Small intestine (tissue), 7 donors: ENCODE results near the gene LTBP4. TPM values are rescaled to one million over a fixed set of nuclear protein-coding genes. Genes with fewer than 3 reads are reported as not detected.

Experiments used
- DNase-seq, 2 donors: peaks; one replicate each; pipeline versions ENCODE4 v3.0.0 to v3.0.0-alpha.2; 2013
- FAIRE-seq: peaks from 2 replicates; lab custom pipeline; 2012; peaks lifted over from hg19 to GRCh38; lab: Jason Lieb, UNC
- H3K27ac ChIP-seq, 3 donors: one replicate each; pipeline ENCODE4 v1.5.1; 2013; ENCODE audit warnings: low read length in 2 of 3, mild to moderate bottlenecking in 2 of 3, control low read depth in 1 of 3, inconsistent platforms in 1 of 3, low read depth in 1 of 3, moderate library complexity in 1 of 3
- H3K27me3 ChIP-seq, 3 donors: one replicate each; pipeline ENCODE4 v1.6.1; 2013; ENCODE audit warnings: low read length in 3 of 3, inconsistent platforms in 1 of 3; ENCODE audit not compliant: control insufficient read depth in 3 of 3, insufficient read depth in 3 of 3
- H3K36me3 ChIP-seq, 3 donors: one replicate each; pipeline ENCODE4 v1.6.1; 2013; ENCODE audit warnings: low read length in 3 of 3, inconsistent platforms in 1 of 3, low read depth in 1 of 3, mild to moderate bottlenecking in 1 of 3, moderate library complexity in 1 of 3; ENCODE audit not compliant: control insufficient read depth in 3 of 3, insufficient read depth in 2 of 3
- H3K4me1 ChIP-seq, 3 donors: one replicate each; pipeline ENCODE4 v1.6.1; 2013; ENCODE audit warnings: low read length in 2 of 3, inconsistent platforms in 1 of 3, low read depth in 1 of 3, mild to moderate bottlenecking in 1 of 3, moderate library complexity in 1 of 3; ENCODE audit not compliant: control insufficient read depth in 3 of 3, insufficient read depth in 2 of 3
- H3K4me3 ChIP-seq, 3 donors: one replicate each; pipeline ENCODE4 v1.5.1; 2013; ENCODE audit warnings: low read length in 3 of 3, control low read depth in 1 of 3, inconsistent platforms in 1 of 3, low read depth in 1 of 3, mild to moderate bottlenecking in 1 of 3, moderate library complexity in 1 of 3
- H3K9me3 ChIP-seq, 2 donors: one replicate each; pipeline ENCODE4 v1.6.1; 2013; ENCODE audit warnings: low read depth in 1 of 2, low read length in 1 of 2; ENCODE audit not compliant: control insufficient read depth in 2 of 2, insufficient read depth in 1 of 2
- WGBS, 3 donors: extraction: QIAGEN DNeasy Blood & Tissue Kit; methylation state at CpG; one replicate each; pipeline ENCODE4 v1.1.7; 2013; 5-methylcytosine and 5-hydroxymethylcytosine counted together
- polyA plus RNA-seq, 4 donors: library from polyadenylated mRNA; stranded (reverse) in 3 of 4; unstranded in 1 of 4; fragments of 200-250 nt in 3 of 4; fragments of 120-200 nt in 1 of 4; gene quantifications; one replicate each; pipeline versions ENCODE4 v1.2.1 to v1.2.3, GENCODE V29; 2013
- donor health status: healthy with polysubstance abuse.
- donor health status: control.
- donor health status: control.
- donor health status: Bipolar disorder and iron deficiency.
- donor health status: healthy.

Gene LTBP4
- polyA plus RNA-seq, 4 donors: 63.3 to 222 (median 116) TPM

DNA sequence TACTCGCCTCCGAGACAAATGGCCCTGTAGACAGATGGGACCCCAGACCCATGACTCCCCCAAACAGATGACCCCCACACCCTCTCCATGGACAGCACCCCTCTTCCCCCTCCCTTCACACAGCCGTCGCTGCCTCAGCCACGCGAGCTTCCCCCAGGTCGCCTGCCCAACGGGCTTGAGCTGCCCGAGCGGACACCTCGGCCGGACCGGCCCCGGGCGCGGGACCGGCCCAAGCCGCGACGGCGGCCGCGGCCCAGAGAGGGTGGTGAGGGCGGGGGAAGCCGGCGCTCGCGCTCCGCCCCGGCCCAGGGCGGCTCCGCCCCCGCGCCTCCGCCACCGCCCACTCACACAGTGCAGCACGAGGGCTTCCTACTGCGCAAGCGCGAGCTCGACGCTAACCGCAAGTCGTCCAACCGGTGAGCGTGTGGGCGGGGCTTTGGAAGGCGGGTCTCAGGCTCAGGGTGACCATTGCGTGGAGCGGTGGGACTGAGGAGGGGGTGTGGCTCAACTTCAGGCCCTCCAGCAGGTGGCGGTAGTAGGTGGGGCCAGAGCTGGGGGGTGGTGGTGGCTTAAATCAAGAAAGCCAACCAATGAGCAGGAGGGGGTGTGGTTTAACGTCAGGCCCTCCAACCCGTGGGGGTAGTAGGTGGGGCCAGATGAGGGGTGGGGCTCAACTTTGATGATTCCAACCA is 30.7 kb upstream of the LTBP4 start:
- H3K4me3 ChIP-seq: peak overlapping the region in 1 of 3 donors; percentile 27
- H3K36me3 ChIP-seq: no peaks in the 10 kb centered on the region
- 1 to 2% (median 1%) methylated on average over 51 to 53 of the region's 53 CpGs for WGBS, 3 donors
- peak; percentile 99 for DNase-seq
- peaks cover 0 to 4% (median 3%) of the 10 kb centered on the region in 3 donors for H3K4me1 ChIP-seq
- H3K27me3 ChIP-seq: peaks cover 9 to 41% (median 11%) of the 10 kb centered on the region in 3 donors
- H3K9me3 ChIP-seq: peaks cover 0 to 2% of the 10 kb centered on the region in 2 donors
- peak overlapping the region in 1 of 3 donors; percentile 62 for H3K27ac ChIP-seq
- FAIRE-seq: no peak

DNA sequence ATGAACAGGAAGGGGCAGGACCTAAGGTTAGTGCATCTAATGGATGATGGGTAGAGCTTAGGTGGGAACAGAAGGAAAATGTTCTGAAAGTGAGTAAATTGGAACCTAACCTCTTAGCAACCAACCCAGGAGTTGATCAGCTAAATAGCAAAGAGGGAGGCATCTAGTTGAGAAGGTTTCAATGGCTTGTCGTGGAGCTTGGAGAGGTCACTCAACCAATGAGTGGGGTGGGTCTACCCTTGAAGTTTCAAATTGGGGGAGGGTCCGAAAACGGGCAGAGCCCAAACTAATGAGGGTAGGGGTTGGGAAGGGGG is 30.2 kb upstream of the LTBP4 start:
- peaks cover 0 to 2% of the 10 kb centered on the region in 2 donors for H3K9me3 ChIP-seq
- no peak overlapping the region for H3K27ac ChIP-seq
- peaks cover 0 to 5% (median 5%) of the 10 kb centered on the region in 3 donors for H3K4me1 ChIP-seq
- DNase-seq (no peak), FAIRE-seq (no peak)
- WGBS, 3 donors: 26 to 37% (median 36%) methylated on average over 3 of the region's 3 CpGs
- no peaks in the 10 kb centered on the region for H3K36me3 ChIP-seq
- no peak overlapping the region for H3K4me3 ChIP-seq
- peaks cover 6 to 38% (median 11%) of the 10 kb centered on the region in 3 donors for H3K27me3 ChIP-seq

DNA sequence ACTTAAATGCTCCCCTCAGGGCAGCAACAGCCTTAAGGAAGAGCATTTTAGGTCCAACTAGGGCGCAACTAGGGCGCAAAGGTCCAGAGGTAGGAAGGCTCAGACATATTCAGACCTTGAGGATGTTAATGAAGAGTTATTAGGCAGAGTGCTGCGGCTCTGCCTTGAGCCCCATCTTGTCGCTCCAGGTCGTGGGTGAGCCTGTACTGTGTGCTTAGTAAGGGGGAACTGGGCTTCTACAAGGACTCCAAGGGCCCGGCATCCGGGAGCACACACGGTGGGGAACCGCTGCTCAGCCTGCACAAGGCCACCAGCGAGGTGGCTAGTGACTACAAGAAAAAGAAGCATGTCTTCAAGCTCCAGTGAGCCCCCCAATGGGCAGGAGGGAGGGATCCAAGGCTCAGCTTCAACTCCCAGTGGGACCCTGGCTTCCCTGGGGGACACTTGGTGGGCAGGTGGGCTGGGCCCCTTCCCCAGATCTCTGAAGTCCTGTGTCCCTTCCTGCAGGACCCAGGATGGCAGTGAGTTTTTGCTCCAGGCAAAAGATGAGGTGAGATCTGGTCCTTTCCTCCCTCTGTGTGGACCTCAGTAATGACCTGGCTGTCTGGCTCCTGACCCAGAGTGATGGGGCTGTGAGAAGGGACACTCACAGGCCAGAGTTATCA is 29.2 kb upstream of the LTBP4 start:
- no peak overlapping the region for H3K4me3 ChIP-seq
- H3K36me3 ChIP-seq: no peaks in the 10 kb centered on the region
- H3K27ac ChIP-seq: no peak overlapping the region
- no peak for DNase-seq
- 83 to 86% (median 85%) methylated on average over 10 of the region's 10 CpGs for WGBS, 3 donors
- peaks cover 6 to 31% (median 11%) of the 10 kb centered on the region in 3 donors for H3K27me3 ChIP-seq
- FAIRE-seq: no peak
- peaks cover 0 to 7% (median 5%) of the 10 kb centered on the region in 3 donors for H3K4me1 ChIP-seq
- H3K9me3 ChIP-seq: peaks cover 0 to 2% of the 10 kb centered on the region in 2 donors

DNA sequence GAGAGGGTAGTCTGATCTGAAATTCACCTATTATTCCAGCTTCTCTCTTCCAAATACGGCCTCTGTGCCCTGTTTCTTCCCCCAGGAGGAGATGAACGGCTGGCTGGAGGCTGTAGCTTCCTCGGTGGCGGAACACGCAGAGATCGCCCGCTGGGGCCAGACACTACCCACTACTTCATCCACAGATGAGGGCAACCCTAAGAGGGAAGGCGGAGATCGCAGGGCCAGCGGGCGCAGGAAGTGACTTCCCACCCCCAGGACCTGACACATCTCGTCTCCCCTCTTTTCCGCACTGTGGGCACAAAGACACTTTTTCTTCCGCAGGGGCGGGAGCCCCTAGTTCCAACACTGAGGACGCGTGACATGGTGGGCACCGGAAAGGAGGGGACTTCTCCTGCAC is 25.8 kb upstream of the LTBP4 start:
- FAIRE-seq: no peak

DNA sequence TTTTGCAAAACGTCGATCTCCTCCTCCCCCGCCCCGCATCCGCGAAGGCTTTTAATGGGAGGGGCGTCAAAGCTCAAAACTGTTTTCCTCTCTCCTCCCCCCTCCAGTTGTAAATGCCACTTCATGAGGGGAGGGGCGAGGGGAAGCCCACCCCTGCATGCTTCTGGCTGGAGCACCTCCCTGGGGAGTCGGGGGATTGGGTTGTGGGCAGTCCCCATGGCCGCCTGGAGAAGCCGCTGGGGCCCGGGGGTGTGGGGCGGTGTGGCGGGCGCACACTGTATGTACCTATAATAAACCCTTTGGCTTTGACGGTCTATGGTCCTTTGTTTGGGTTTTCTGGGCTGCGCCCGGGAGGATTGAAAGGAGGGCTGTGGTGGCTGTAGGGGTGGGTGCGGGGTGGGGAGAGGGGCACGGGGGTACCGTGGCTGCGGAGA is 25.0 kb upstream of the LTBP4 start:
- FAIRE-seq: no peak

More for the DNA sequence above, 25.8 kb upstream of the LTBP4 start:
- no peak for DNase-seq
- Histone ChIP-seq H3K27ac (no peak overlapping the region), H3K9me3 (no peaks in the 10 kb centered on the region), H3K4me1 (peaks cover 0 to 5% (median 5%) of the 10 kb centered on the region in 3 donors), H3K36me3 (peaks cover 0 to 12% (median 2%) of the 10 kb centered on the region in 3 donors), H3K4me3 (no peak overlapping the region), H3K27me3 (peaks cover 0 to 5% (median 0%) of the 10 kb centered on the region in 3 donors)
- WGBS, 3 donors: 77 to 91% (median 85%) methylated on average over 18 of the region's 18 CpGs

DNA sequence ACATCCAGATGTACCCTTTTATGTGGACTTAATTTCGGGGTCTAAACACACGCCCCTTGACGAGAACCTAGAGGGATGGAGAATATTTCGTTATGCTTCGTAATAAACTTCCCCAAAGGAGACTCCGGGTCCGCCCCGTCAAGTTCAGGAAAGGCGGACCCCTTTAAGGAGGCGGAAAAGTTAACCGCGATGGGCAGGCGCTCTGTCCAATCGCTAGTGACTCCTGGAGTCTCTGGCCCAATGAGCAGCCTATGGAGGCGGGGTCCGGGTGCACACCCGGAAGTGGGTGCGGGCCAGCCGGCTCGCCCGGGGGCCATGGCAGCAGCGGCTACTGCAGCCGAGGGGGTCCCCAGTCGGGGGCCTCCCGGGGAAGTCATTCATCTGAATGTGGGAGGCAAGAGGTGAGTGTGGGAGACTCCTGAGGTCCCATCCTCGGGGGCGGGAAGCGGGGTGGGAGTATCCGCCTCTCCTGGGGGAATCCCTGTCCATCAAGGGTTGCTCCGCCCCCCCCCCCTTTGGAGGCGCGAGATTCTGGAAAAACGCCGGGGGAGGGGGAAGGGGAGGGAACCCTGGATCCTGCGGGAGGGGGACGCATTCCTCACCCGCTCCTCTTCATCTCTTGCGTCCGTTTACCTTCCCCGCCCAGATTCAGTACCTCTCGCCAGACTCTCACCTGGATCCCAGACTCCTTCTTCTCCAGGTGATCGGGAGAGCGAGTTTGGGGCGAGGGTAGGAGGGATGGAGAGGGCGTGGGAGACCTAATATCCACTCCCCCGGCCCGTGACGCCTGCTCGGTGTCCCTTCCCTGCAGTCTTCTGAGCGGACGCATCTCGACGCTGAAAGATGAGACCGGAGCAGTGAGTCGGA is 24.4 kb upstream of the LTBP4 start, which contains the start of gene SHKBP1:
Gene SHKBP1, plus strand, starts transcription at position 289 of the 867 bp plus-strand sequence. Its CDS starts 27 bp downstream, at position 316.
- Histone ChIP-seq H3K36me3 (peaks cover 4 to 20% (median 9%) of the 10 kb centered on the region in 3 donors), H3K27ac (peak within 1 kb of the TSS in 1 of 3 donors; percentile 55), H3K4me1 (peaks cover 0 to 5% (median 5%) of the 10 kb centered on the region in 3 donors), H3K4me3 (peak within 1 kb of the TSS; percentile 65 to 91 (median 71)), H3K9me3 (no peaks in the 10 kb centered on the region), H3K27me3 (peaks cover 0 to 5% (median 0%) of the 10 kb centered on the region in 3 donors)
- no peak for FAIRE-seq
- 1% methylated on average over 43 to 51 of the region's 55 CpGs for WGBS, 3 donors
- peak; percentile 96 to 97 for DNase-seq

More for the DNA sequence above, 25.0 kb upstream of the LTBP4 start:
- Histone ChIP-seq H3K4me3 (peak overlapping the region; percentile 26 to 91 (median 71)), H3K27ac (no peak overlapping the region), H3K36me3 (peaks cover 4 to 16% (median 5%) of the 10 kb centered on the region in 3 donors), H3K27me3 (peaks cover 0 to 5% (median 0%) of the 10 kb centered on the region in 3 donors), H3K4me1 (peaks cover 0 to 5% (median 5%) of the 10 kb centered on the region in 3 donors), H3K9me3 (no peaks in the 10 kb centered on the region)
- peak in 1 of 2 donors; percentile 25 for DNase-seq
- 2 to 9% (median 8%) methylated on average over 21 to 22 of the region's 22 CpGs for WGBS, 3 donors

DNA sequence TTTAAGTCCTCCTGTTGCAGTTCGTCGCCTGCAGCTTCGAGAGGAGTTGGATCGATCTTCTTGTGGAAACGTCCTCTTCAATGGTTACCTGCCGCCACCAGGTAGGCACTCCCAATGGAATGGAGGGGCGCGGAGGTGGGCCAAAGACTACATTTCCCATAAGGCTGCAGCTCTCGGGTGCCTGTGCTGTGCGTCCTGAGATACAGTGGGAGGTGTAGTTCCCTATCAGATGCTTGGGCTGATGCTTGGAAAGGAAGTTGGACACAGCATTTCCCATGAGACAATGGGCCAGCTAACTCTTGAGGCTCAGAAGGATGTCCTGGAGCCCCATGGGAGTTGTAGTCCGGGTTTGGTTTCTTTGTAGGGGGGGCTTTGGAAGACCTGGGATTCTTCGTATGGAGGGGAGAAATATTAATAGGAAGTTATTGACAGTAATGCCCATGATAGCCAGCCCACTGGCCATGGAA is 22.7 kb upstream of the LTBP4 start:
- peak in 1 of 2 donors; percentile 32 for DNase-seq
- WGBS, 3 donors: 86 to 92% (median 88%) methylated on average over 12 of the region's 12 CpGs

More for the DNA sequence above, 22.7 kb upstream of the LTBP4 start:
- Histone ChIP-seq H3K27me3 (peaks cover 0 to 5% (median 0%) of the 10 kb centered on the region in 3 donors), H3K4me3 (no peak overlapping the region), H3K9me3 (no peaks in the 10 kb centered on the region), H3K4me1 (peaks cover 0 to 5% (median 5%) of the 10 kb centered on the region in 3 donors), H3K27ac (no peak overlapping the region), H3K36me3 (peaks cover 4 to 36% (median 9%) of the 10 kb centered on the region in 3 donors)
- FAIRE-seq: no peak
